Epithelial cell of esophagus (primary cell): Measurements from ENCODE around the gene JMJD1C.
A peak's percentile ranks its signal among the peaks of the same experiment; 100 is the strongest.
"Not testable (repeated sequence)": the region's sequence is repeated elsewhere in the genome, so short reads cannot be mapped to it uniquely, and the experiment has no call there.

Experiments
- DNase-seq: peaks from one replicate; pipeline ENCODE4 v3.0.0; 2010; ENCODE audit warnings: low read depth
- H3K4me3 ChIP-seq: 2 replicates; pipeline ENCODE4 v1.5.1; 2011; ENCODE audit warnings: mild to moderate bottlenecking, low read length, control low read depth
- CTCF ChIP-seq: IDR thresholded peaks from 2 replicates; pipeline ENCODE4 v1.5.1; 2011; ENCODE audit warnings: low read depth, mild to moderate bottlenecking, low read length, control low read depth, inconsistent platforms; ENCODE audit not compliant: insufficient read depth; ENCODE audit errors: missing control alignments

JMJD1C gene

GRCh38 chr10:63308628-63309027 is 157.1 kb downstream of the JMJD1C start:
- no peak for DNase-seq
- no peak for TF ChIP-seq CTCF
- H3K4me3 ChIP-seq = no peak overlapping the region

DNA sequence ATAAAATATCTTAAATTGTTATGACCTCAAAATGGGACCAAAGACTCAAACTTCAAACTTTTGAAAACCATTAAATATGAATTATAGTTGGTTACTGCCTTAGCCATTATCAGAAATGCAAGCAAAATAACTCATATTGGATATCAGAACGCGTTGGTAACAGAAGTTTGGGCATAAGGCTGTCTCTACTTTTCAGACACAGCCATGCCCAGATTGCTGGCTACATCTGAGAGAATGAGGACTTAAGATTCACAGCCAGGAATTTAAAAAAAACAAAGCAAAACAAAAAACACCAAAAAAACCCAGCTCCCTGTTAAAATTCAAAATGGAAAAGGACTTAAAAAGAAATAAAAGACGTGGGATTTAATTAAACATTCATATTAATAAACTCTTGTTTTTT is 161.6 kb downstream of the JMJD1C start:
- no peak for DNase-seq
- TF ChIP-seq CTCF = no peak
- H3K4me3 ChIP-seq = no peak overlapping the region

- DNase-seq = peak; percentile 18
- no peak overlapping the region for H3K4me3 ChIP-seq
- TF ChIP-seq CTCF = no peak
Measured at GRCh38 chr10:63300801-63301200, 165.0 kb downstream of the JMJD1C start.

DNA sequence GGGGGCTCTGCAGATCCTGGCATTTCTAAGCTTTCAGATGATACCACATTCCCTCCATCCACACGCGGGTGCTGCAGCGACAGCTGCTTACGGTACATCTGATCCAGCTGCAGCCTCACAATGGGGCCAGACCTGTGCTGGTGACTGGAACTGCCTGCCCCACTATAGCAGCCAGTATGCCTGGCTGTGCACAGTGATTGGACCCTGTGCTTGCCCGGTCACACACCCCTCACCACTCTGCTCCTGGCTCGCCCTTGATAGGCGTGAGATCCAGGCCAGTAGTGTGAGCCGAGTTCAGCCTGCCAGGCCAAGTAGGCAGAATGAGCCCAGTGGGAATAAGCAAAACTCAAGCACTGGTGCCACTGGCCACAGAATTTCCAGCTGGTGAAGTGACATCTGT is 167.8 kb downstream of the JMJD1C start:
- DNase-seq = no peak
- H3K4me3 ChIP-seq = no peak overlapping the region
- no peak for TF ChIP-seq CTCF

DNA sequence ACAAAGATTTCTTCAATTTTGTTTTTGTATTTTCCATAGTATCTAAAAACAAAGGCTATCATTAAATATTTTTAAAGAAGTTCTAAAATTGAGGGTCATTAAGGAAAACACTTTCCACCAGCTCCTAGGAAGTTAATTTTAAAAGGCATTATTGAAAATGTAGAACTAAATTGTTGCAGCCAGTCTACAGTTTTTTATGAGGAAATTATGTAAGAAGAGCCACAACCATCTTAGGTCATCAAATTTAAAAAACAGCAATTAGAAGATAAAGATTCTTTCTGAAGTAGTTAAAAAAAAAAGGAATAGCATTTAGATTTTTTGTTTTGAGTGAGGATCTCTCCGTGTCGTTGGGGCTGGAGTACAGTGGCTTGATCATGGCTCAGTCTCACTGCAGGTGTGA is 171.0 kb downstream of the JMJD1C start:
- DNase-seq = no peak
- no peak overlapping the region for H3K4me3 ChIP-seq
- no peak for TF ChIP-seq CTCF

DNA sequence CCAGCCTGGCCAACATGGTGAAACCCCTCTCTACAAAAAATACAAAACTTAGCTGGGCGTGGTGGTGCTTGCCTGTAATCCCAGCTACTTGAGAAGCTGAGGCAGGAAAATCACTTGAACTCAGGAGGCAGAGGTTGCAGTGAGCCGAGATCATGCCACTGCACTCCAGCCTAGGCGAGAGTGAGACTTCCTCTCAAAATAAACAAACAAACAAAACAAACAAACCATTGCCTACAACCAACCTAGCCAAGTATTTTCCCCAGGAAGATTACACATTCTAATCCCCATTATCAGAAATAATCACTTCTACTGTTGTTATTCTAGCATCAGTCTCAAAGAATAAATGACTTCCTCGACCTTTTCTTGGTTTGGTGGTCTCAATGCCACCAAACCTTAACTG is 172.9 kb downstream of the JMJD1C start:
- not testable (repeated sequence) for H3K4me3 ChIP-seq

GRCh38 chr10:63288170-63288569 is 177.6 kb downstream of the JMJD1C start:
- TF ChIP-seq CTCF = no peak
- H3K4me3 ChIP-seq = no peak overlapping the region
- no peak for DNase-seq

More for the DNA sequence above, 172.9 kb downstream of the JMJD1C start:
- DNase-seq = not testable (repeated sequence)
